ENCODE data around the gene GALNTL6.

GRCh38 chr4:172951679-172952451 is 1138.7 kb downstream of the GALNTL6 start:
- TF ChIP-seq CTCF (IDR thresholded peaks at IDR 0.05) (no peak), POLR2A (IDR thresholded peaks at IDR 0.05) (no peak), POLR2AphosphoS5 (IDR thresholded peaks at IDR 0.05) (no peak), EP300 (IDR thresholded peaks at IDR 0.05) (no peak)
